ENCODE data around the gene OR4C45. TPM values are rescaled to one million over a fixed set of nuclear protein-coding genes. Genes with fewer than 3 reads are reported as not detected.
"Not testable (repeated sequence)": the region's sequence is repeated elsewhere in the genome, so short reads cannot be mapped to it uniquely, and the experiment has no call there.

Gene OR4C45
- not detected in 2 replicates for total RNA-seq

GRCh38 chr11:50032574-50032973 is at the start of gene OR4C45:
Gene OR4C45, plus strand, starts transcription at chr11:50032874.
- DNase-seq (ENCODE audit: extremely low read depth, low read depth, low spot score), result no peak

DNA sequence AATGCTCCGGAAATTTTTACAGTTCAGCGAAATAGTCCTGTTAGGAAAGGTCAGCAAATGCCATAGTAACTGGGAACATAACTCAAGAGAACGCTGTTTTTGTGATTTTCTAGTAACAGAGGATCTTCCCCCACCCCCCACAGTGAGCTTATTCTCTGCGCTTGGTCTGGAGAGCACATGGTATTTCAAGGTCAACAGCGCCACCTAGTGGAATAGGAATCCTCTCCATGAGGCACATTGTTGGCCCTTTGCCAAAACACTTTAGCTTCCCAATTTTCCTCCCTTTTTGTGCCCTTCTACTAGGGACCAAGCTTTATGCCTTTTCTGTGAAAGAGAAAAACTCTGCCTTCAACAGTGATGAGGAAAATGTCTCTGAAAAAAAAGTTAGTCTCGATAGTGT is 37.1 kb upstream of the OR4C45 start:
- DNase-seq (ENCODE audit: extremely low read depth, low read depth, low spot score), result peak; percentile 42

DNA sequence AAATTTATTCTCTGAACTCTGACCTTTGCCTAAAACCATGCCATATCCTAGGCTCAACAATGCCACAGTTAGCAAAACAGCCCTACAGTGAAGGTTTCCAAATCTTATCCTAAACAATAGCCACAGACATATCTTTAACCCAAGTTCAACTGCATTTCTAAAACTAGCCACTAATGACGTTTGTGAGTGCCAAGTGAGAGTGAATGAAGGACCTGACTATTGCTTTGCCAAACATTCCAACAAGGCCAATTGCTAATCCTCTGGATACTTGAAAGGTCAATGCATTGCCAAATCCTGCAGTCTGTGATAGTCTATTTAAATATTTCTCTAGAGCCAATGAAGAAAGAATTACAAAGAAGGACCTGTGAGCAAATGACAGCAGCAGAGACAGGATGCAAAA is 2.5 kb upstream of the OR4C45 start:
- no peak for DNase-seq (ENCODE audit: extremely low read depth, low read depth, low spot score)

- not testable (repeated sequence) for DNase-seq (ENCODE audit: extremely low read depth, low read depth, low spot score)
Observed at GRCh38 chr11:50036239-50036638, 3.6 kb downstream of the OR4C45 start.

GRCh38 chr11:50037251-50037650 is 4.6 kb downstream of the OR4C45 start:
- DNase-seq (ENCODE audit: extremely low read depth, low read depth, low spot score), result no peak

- no peak for DNase-seq (ENCODE audit: extremely low read depth, low read depth, low spot score)
Observed at GRCh38 chr11:50044647-50045046, 12.0 kb downstream of the OR4C45 start.

DNA sequence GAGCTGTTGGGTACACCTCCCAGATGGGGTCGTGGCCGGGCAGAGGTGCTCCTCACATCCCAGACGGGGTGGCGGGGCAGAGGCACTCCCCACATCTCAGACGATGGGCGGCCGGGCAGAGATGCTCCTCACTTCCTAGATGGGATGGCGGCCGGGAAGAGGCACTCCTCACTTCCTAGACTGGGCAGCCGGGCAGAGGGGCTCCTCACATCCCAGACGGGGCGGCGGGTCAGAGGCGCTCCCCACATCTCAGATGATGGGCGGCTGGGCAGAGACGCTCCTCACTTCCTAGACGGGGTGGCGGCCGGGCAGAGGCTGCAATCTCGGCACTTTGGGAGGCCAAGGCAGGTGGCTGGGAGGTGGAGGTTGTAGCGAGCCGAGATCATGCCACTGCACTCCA is 30.4 kb downstream of the OR4C45 start:
- not testable (repeated sequence) for DNase-seq (ENCODE audit: extremely low read depth, low read depth, low spot score)

GRCh38 chr11:50070389-50070788 is 37.7 kb downstream of the OR4C45 start:
- DNase-seq (ENCODE audit: extremely low read depth, low read depth, low spot score), result no peak

DNA sequence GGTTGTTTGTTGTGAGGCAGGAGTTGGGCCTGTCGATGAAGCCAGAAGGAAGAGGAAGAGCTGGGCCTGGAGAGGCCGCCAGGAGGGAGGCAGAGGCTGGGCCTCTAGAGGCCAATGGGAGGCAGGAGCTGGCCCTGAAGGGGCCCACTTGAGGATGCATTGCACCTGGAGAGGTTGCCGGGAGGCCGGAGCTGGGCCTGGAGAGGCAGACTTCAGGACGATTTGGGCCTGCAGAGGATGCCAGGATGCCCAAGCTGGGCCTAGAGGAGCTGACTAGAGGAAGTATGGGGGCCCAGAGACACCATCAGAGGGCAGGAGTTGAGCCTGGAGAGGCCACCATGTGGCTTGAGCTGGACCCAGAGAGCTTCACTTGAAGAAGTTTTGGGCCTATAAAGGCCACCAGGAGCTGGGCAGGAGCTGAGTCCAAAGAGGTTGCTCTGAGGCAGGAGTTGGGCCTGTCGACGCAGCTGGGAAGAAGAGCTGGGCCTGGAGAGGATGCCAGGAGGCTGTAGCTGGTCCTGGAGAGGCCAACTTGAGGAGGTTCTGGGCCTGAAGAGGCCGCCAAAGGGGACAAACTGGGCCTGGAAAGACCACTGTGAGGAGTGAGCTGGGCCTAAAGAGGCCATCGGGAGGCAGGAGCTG is 39.0 kb downstream of the OR4C45 start:
- no peak for DNase-seq (ENCODE audit: extremely low read depth, low read depth, low spot score)

DNA sequence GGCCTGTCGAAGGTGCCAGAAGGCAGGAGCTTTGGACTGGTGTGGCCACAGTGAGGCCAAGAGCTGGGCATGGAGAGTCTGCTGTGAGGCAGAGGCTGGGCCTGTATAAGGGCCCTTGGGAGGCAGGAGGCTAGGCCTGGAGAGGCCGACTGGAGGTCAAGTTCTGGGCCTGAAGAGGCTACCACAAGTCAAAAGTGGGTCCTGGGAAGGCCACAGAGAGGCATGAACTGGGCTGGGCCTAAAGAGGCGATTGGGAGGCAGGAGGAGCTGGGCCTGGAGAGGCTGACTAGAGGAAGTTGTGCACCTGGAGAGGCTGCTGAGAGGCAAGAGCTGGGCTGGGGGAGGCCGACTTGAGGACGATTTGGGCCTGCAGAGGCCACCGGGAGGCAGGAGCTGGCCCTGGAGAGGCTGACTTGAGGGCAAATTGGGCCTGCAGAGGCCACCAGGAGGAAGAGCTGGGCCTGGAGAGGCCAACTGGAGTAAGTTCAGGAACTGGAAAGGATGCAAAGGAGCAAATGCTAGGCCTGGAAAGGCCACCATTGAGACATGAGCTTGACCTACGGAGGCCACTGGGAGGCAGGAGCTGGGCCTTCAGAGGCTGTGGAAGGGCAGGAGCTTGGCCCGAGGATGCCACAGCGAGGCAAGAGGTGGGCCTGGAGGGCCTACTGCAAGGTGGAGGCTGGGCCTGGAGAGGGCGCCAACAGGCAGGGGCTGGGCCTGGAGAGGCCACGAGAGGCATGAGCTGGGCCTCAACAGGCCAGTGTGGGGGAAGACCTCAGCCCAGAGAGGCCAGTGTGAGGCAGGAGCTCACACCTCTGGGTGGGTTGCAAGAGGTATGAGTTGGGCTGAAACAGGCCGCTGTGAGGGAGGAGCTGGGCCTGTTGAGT is 39.8 kb downstream of the OR4C45 start:
- no peak for DNase-seq (ENCODE audit: extremely low read depth, low read depth, low spot score)

GRCh38 chr11:50073113-50074105 is 40.7 kb downstream of the OR4C45 start:
- no peak for DNase-seq (ENCODE audit: extremely low read depth, low read depth, low spot score)

- DNase-seq (ENCODE audit: extremely low read depth, low read depth, low spot score), result no peak
Observed at GRCh38 chr11:50074161-50074560, 41.5 kb downstream of the OR4C45 start.

- DNase-seq (ENCODE audit: extremely low read depth, low read depth, low spot score), result no peak
Observed at GRCh38 chr11:50075856-50076255, 43.2 kb downstream of the OR4C45 start.

- no peak for DNase-seq (ENCODE audit: extremely low read depth, low read depth, low spot score)
Observed at GRCh38 chr11:50077526-50077925, 44.9 kb downstream of the OR4C45 start.

DNA sequence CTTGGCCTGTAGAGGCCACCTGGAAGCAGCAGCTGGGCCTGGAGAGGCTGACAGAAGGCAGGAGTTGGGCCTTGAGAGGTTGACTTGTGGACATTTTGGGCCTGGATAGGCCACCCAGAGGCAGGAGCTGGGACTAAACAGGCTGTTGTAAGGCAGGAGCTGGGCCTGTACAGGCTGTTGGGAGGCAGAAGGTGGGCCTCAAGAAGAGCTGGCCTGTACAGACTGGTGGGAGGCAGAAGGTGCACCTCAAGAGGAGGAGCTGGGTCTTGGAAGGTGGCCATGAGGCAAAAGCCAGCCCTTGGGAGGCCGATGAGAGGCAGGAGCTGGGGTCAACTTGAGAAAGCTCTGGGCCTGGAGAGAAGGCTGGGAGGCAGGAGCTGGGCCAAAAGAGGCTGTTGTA is 45.3 kb downstream of the OR4C45 start:
- DNase-seq (ENCODE audit: extremely low read depth, low read depth, low spot score), result no peak

GRCh38 chr11:50078946-50079345 is 46.3 kb downstream of the OR4C45 start:
- DNase-seq (ENCODE audit: extremely low read depth, low read depth, low spot score), result not testable (repeated sequence)

DNA sequence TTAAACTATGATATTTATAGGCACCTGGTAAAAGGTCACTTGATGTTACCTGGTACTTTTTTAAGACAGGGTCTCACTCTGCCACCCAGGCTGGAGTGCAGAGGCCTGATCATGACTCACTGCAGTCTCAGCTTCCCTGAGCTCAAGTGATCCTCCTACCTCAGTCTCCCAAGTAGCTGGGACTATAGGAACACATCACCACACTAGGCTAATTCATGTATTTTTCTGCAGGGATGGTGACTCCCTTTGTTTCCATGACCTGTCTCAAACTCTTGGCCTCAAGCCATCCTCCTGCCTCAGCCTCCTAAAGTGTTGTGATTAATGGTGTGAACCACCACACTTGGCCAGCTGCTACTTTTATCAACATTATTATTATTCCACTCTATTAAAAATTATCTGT is 47.6 kb downstream of the OR4C45 start:
- DNase-seq (ENCODE audit: extremely low read depth, low read depth, low spot score), result no peak
